Duodenal mucosa (tissue), 2 donors: Measurements from ENCODE around the gene BPIFB3.

ENCODE experiments used
- H3K27ac ChIP-seq: one replicate; pipeline ENCODE4 v1.7.0; 2013; ENCODE audit warnings: low read depth, low read length
- H3K27me3 ChIP-seq, 2 donors: one replicate each; pipeline ENCODE4 v1.7.0; 2013; ENCODE audit warnings: low read length in 2 of 2, control low read depth in 1 of 2; ENCODE audit not compliant: insufficient read depth in 2 of 2, control insufficient read depth in 1 of 2
- H3K36me3 ChIP-seq, 2 donors: one replicate each; pipeline ENCODE4 v1.7.0; 2013; ENCODE audit warnings: low read length in 2 of 2, control low read depth in 1 of 2; ENCODE audit not compliant: insufficient read depth in 2 of 2, control insufficient read depth in 1 of 2
- H3K4me1 ChIP-seq, 2 donors: one replicate each; pipeline ENCODE4 v1.7.0; 2013; ENCODE audit warnings: low read length in 2 of 2, control low read depth in 1 of 2; ENCODE audit not compliant: insufficient read depth in 2 of 2, control insufficient read depth in 1 of 2
- H3K4me3 ChIP-seq, 2 donors: one replicate each; pipeline ENCODE4 v1.7.0; 2013; ENCODE audit warnings: low read length in 2 of 2, low read depth in 1 of 2
- H3K9ac ChIP-seq, 2 donors: one replicate each; pipeline ENCODE4 v1.7.0; 2013; ENCODE audit warnings: low read length in 2 of 2, low read depth in 1 of 2
- H3K9me3 ChIP-seq, 2 donors: one replicate each; pipeline ENCODE4 v1.7.0; 2013; ENCODE audit warnings: low read length in 2 of 2, control low read depth in 1 of 2; ENCODE audit not compliant: control insufficient read depth in 1 of 2

BPIFB3 gene

GRCh38 chr20:33065785-33066184 lies 12.1 kb downstream of the BPIFB3 start:
- Histone ChIP-seq H3K27me3 (peaks cover 0 to 4% of the 10 kb centered on the region in 2 donors), H3K4me3 (no peak overlapping the region), H3K9ac (no peak overlapping the region), H3K36me3 (no peaks in the 10 kb centered on the region), H3K27ac (no peak overlapping the region), H3K9me3 (no peaks in the 10 kb centered on the region), H3K4me1 (no peaks in the 10 kb centered on the region)

- Histone ChIP-seq H3K9me3 (no peaks in the 10 kb centered on the region), H3K27me3 (peaks cover 0 to 4% of the 10 kb centered on the region in 2 donors), H3K9ac (no peak overlapping the region), H3K4me3 (no peak overlapping the region), H3K27ac (no peak overlapping the region), H3K36me3 (no peaks in the 10 kb centered on the region), H3K4me1 (no peaks in the 10 kb centered on the region)
Measured at GRCh38 chr20:33067806-33068205, 14.1 kb downstream of the BPIFB3 start.

GRCh38 chr20:33068251-33068939 lies 14.7 kb downstream of the BPIFB3 start:
- H3K9ac ChIP-seq, result no peak overlapping the region
- H3K4me1 ChIP-seq, result no peaks in the 10 kb centered on the region
- no peaks in the 10 kb centered on the region for H3K36me3 ChIP-seq
- H3K27me3 ChIP-seq, result peaks cover 0 to 4% of the 10 kb centered on the region in 2 donors
- no peak overlapping the region for H3K4me3 ChIP-seq
- H3K27ac ChIP-seq, result no peak overlapping the region
- no peaks in the 10 kb centered on the region for H3K9me3 ChIP-seq

GRCh38 chr20:33069673-33070072 lies 16.0 kb downstream of the BPIFB3 start:
- no peaks in the 10 kb centered on the region for H3K4me1 ChIP-seq
- no peak overlapping the region for H3K27ac ChIP-seq
- no peak overlapping the region for H3K4me3 ChIP-seq
- H3K36me3 ChIP-seq, result no peaks in the 10 kb centered on the region
- H3K9ac ChIP-seq, result no peak overlapping the region
- peaks cover 0 to 4% of the 10 kb centered on the region in 2 donors for H3K27me3 ChIP-seq
- H3K9me3 ChIP-seq, result no peaks in the 10 kb centered on the region

- H3K9me3 ChIP-seq, result no peaks in the 10 kb centered on the region
- H3K27me3 ChIP-seq, result peaks cover 0 to 4% of the 10 kb centered on the region in 2 donors
- no peaks in the 10 kb centered on the region for H3K36me3 ChIP-seq
- no peak overlapping the region for H3K9ac ChIP-seq
- H3K4me1 ChIP-seq, result no peaks in the 10 kb centered on the region
- H3K4me3 ChIP-seq, result no peak overlapping the region
- no peak overlapping the region for H3K27ac ChIP-seq
Measured at GRCh38 chr20:33070111-33071053, 16.7 kb downstream of the BPIFB3 start.

GRCh38 chr20:33071198-33071597 lies 17.5 kb downstream of the BPIFB3 start:
- Histone ChIP-seq H3K9ac (no peak overlapping the region), H3K4me1 (no peaks in the 10 kb centered on the region), H3K9me3 (no peaks in the 10 kb centered on the region), H3K27ac (no peak overlapping the region), H3K4me3 (no peak overlapping the region), H3K36me3 (no peaks in the 10 kb centered on the region), H3K27me3 (peaks cover 0 to 4% of the 10 kb centered on the region in 2 donors)

- no peaks in the 10 kb centered on the region for H3K36me3 ChIP-seq
- no peak overlapping the region for H3K27ac ChIP-seq
- no peaks in the 10 kb centered on the region for H3K4me1 ChIP-seq
- H3K4me3 ChIP-seq, result no peak overlapping the region
- no peaks in the 10 kb centered on the region for H3K9me3 ChIP-seq
- H3K9ac ChIP-seq, result no peak overlapping the region
- peaks cover 0 to 4% of the 10 kb centered on the region in 2 donors for H3K27me3 ChIP-seq
Measured at GRCh38 chr20:33072362-33072761, 18.7 kb downstream of the BPIFB3 start.

- Histone ChIP-seq H3K4me3 (no peak overlapping the region), H3K27me3 (peaks cover 0 to 4% of the 10 kb centered on the region in 2 donors), H3K36me3 (no peaks in the 10 kb centered on the region), H3K9ac (no peak overlapping the region), H3K4me1 (no peaks in the 10 kb centered on the region), H3K27ac (no peak overlapping the region), H3K9me3 (no peaks in the 10 kb centered on the region)
Measured at GRCh38 chr20:33072813-33073212, 19.1 kb downstream of the BPIFB3 start.

GRCh38 chr20:33074675-33075074 lies 21.0 kb downstream of the BPIFB3 start:
- no peaks in the 10 kb centered on the region for H3K4me1 ChIP-seq
- H3K9me3 ChIP-seq, result no peaks in the 10 kb centered on the region
- H3K4me3 ChIP-seq, result no peak overlapping the region
- no peak overlapping the region for H3K9ac ChIP-seq
- H3K36me3 ChIP-seq, result no peaks in the 10 kb centered on the region
- H3K27me3 ChIP-seq, result no peaks in the 10 kb centered on the region
- no peak overlapping the region for H3K27ac ChIP-seq

GRCh38 chr20:33075281-33075680 lies 21.6 kb downstream of the BPIFB3 start:
- no peaks in the 10 kb centered on the region for H3K27me3 ChIP-seq
- no peak overlapping the region for H3K27ac ChIP-seq
- no peaks in the 10 kb centered on the region for H3K36me3 ChIP-seq

More at GRCh38 chr20:33075281-33075680, 21.6 kb downstream of the BPIFB3 start:
- Histone ChIP-seq H3K4me1 (no peaks in the 10 kb centered on the region), H3K4me3 (no peak overlapping the region), H3K9ac (no peak overlapping the region), H3K9me3 (no peaks in the 10 kb centered on the region)
